NCI-H128 (cell line): ENCODE results near the gene PML.

Experiments used
- DNase-seq: peaks from one replicate; lab custom pipeline; 2025; ENCODE audit not compliant: unreplicated experiment; lab: John Stamatoyannopoulos, UW

Gene PML, protein sequence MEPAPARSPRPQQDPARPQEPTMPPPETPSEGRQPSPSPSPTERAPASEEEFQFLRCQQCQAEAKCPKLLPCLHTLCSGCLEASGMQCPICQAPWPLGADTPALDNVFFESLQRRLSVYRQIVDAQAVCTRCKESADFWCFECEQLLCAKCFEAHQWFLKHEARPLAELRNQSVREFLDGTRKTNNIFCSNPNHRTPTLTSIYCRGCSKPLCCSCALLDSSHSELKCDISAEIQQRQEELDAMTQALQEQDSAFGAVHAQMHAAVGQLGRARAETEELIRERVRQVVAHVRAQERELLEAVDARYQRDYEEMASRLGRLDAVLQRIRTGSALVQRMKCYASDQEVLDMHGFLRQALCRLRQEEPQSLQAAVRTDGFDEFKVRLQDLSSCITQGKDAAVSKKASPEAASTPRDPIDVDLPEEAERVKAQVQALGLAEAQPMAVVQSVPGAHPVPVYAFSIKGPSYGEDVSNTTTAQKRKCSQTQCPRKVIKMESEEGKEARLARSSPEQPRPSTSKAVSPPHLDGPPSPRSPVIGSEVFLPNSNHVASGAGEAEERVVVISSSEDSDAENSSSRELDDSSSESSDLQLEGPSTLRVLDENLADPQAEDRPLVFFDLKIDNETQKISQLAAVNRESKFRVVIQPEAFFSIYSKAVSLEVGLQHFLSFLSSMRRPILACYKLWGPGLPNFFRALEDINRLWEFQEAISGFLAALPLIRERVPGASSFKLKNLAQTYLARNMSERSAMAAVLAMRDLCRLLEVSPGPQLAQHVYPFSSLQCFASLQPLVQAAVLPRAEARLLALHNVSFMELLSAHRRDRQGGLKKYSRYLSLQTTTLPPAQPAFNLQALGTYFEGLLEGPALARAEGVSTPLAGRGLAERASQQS

DNA sequence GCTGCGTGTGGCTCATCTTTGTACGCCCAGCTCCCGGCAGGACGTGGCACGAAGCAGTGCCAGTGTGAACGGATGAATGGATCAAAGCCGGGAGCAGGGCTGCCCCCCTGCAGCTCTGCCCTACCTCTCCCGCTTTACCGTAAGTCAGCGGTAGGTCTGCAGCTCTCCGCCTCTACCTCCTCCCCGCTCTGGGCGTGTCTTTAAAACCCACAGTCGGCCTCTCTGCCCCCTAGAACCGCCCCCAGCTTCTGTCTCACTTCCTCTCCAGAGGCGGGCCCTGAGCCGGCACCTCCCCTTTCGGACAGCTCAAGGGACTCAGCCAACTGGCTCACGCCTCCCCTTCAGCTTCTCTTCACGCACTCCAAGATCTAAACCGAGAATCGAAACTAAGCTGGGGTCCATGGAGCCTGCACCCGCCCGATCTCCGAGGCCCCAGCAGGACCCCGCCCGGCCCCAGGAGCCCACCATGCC is at the start of gene PML:
Gene PML, plus strand, starts transcription at position 304 of the 471 bp plus-strand sequence. Its CDS starts 97 bp downstream, at position 401.
- DNase-seq = peak; percentile 75

DNA sequence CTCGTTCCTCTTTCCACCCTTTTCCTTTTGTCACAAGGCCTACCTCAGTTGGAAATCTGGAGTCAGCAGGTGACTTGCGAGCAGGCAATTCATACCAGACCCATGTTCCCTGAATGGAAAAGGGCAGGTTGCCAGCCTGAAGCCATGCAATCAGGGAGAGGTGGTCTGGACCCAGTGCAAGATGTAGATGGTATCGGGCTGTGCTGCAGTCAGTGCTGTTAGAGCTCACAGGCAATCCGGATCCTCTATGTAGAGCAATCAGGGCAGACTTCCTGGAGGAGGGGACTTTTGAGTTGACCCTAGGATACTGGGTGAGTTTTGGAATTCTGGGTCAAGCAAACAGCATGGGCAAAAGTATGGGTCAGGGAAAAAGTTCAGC is 49.4 kb upstream of the PML start:
- DNase-seq = no peak

DNA sequence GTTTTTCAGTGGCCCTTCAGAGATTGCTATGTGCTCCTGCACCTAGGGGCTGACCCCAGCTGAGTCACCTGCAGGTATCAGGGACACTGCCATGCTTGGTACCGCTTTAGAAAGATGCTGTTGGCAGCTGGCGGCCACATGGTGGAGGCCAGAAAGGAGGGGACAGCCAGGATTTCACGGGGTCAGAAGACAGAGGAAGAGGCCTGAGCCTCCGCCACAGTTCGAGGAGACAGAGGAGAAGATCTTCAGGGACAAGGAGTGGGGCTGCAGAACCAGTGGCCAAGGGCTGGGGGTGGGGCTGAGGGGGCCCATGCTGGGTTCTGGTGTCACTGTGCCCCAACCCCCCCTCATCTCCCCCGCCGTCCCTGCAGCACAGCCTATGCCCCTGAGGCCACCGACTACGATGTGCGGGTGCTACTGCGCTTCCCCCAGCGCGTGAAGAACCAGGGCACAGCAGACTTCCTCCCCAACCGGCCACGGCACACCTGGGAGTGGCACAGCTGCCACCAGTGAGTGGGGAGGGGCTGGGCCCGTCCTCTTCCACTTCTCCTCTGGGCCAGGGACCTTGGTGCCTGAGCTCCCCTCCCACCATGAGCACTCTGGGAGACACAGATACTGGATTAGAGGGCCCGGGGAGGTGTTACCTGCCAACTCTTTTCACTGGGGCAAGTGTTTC is 48.3 kb upstream of the PML start:
- no peak for DNase-seq

DNA sequence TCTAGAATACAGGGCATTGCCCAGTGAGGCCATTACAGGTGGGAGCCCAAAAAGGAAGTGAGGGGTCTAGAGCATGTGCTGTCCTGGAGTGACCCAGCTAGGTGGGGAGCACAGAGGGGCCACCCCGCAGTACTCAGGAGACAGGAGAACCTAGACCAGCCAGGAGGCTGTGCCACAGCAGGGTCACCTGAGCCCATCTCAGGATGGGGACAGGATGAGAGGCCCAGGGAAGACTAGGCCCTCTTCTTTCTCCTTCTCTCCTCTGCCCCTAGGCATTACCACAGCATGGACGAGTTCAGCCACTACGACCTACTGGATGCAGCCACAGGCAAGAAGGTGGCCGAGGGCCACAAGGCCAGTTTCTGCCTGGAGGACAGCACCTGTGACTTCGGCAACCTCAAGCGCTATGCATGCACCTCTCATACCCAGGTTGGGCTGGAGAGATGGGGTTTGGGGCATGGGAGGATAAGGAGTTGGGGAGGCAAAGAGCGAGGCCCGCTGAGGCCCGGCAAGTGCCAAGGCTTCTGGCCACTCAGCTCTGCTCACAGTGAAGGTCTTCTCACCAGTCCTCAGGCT is 47.6 kb upstream of the PML start:
- DNase-seq = no peak

- DNase-seq = no peak
These were observed 46.9 kb upstream of the PML start for GRCh38 chr15:73947651-73948050.

- no peak for DNase-seq
These were observed 46.1 kb upstream of the PML start for GRCh38 chr15:73948396-73948795.

DNA sequence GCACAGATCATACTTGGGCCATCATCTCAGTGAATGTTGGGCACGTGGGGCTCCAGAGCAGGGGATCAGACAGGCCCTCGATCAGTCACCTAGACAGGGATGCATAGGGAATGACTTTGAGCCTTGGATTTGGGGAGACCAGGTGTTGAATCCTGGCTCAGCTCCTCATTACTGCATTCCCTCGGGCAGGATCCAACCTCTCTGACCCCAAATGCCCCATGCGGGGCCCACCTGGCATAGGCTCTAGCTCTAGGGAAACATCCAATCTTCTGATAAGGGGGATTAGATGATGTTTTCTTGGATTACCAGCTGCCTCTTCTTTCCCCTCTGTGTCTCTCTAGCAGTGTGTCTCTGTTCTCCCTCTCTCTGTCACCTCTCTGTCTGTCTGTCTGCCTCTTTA is 45.5 kb upstream of the PML start:
- DNase-seq = no peak

DNA sequence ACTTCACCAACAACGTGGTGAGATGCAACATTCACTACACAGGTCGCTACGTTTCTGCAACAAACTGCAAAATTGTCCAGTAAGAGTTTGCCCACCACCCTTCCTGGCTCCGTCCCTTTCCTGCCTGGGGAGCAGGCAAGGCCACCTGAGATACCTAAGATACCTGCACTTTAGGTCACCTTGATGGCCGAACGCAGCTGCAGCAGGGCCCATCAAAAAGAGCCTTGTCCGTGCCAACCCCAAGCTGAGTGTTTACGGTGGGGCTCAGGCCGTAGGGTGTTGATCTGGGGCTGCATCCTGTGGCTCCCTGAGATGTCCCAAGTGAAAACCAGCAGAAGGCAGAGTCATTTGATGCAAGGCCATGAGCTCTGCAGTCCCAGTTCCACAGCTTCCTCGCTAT is 45.0 kb upstream of the PML start:
- DNase-seq = no peak

GRCh38 chr15:73950479-73950830 is 44.1 kb upstream of the PML start:
- no peak for DNase-seq

- peak; percentile 58 for DNase-seq
These were observed 43.5 kb upstream of the PML start for GRCh38 chr15:73950831-73951561.

DNA sequence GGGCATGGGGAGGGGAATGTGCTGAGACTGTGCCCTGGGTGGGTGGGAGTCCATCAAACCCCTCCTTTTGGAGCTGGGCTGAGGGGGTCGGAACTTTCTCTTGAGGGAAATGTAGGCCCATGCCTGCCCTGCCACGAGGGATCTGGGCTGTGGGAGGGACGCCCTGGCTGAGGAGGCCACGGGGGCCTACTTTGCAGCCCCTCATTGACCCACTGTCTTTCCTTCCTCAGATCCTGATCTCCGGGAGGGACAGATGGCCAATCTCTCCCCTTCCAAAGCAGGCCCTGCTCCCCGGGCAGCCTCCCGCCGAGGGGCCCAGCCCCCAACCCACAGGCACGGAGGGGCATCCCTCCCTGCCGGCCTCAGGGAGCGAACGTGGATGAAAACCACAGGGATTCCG is 42.9 kb upstream of the PML start:
- DNase-seq = no peak

DNA sequence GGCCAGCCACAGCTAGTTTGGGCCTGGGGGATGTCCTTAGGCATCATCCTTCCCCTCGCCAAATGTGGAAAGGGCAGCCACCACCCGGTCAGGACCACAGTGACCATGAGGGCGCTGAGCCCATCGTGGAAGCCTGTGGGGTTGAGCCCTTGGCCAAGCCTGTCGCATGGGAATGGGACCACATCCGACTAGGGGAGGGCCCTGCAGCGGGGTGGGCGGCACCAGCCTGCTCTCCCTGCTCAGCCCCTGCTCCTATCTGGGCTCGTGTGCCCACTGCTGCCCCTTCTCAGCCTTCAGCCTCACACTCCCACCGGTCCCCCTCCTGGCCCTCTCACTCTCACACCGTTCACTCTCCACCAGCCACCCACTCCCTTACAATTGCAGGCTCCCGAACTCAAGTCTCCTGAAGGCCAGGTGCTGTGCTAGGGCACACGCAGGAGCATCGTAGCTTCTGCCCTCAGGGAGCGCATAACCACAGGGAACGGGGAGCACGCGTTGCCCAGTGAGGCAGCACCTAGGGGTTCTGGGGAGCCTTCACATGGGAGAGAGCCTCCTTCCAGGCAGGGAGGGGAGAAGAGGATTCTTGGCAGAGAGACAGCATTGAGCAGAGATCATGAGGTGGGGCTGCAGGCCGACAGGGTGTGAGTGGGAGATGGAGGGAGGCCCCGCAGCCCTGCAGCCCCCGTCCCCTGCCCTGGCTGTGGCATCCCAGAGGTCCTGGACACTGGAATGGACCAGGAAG is 42.2 kb upstream of the PML start:
- no peak for DNase-seq

DNA sequence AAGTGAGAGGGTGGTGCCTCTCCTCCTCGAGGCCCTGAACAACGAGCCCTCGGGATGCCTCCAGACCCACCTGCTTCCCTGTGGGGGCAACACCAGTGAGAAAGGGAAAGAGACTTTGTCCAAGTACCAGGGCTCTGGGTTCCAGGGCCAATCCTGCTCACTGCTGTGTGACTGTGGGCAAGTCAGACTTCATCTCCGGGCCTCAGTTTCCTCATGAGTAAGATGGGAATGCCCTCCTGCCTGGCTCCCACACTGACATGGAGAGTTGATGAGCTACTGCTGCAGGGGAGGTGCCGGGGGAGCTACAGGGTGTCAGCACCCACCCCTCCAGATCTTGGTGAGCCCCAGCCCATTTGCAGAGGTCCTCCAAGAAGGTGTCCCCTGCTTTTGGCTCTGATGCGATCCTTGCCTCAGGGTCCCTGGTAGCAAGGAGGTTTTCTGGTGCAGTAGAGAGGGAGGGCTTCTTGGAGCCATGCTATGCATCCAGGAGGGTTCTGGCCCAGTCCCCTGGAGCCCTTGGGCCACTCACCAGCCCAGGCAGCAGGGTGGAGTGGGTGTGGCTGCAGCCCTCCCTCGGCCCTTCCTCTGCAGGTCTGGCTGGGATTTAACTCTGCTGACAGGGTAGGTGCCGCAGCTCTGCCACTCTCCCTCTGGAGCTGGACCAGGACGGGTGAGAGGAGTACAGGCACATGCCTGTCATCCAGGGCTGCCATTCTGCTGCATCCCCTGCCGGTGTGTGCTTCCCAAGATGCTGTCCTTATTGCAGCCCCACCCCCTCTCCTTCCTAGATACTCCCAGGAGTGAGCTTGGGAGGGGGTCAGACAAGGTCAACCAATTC is 41.4 kb upstream of the PML start:
- no peak for DNase-seq

DNA sequence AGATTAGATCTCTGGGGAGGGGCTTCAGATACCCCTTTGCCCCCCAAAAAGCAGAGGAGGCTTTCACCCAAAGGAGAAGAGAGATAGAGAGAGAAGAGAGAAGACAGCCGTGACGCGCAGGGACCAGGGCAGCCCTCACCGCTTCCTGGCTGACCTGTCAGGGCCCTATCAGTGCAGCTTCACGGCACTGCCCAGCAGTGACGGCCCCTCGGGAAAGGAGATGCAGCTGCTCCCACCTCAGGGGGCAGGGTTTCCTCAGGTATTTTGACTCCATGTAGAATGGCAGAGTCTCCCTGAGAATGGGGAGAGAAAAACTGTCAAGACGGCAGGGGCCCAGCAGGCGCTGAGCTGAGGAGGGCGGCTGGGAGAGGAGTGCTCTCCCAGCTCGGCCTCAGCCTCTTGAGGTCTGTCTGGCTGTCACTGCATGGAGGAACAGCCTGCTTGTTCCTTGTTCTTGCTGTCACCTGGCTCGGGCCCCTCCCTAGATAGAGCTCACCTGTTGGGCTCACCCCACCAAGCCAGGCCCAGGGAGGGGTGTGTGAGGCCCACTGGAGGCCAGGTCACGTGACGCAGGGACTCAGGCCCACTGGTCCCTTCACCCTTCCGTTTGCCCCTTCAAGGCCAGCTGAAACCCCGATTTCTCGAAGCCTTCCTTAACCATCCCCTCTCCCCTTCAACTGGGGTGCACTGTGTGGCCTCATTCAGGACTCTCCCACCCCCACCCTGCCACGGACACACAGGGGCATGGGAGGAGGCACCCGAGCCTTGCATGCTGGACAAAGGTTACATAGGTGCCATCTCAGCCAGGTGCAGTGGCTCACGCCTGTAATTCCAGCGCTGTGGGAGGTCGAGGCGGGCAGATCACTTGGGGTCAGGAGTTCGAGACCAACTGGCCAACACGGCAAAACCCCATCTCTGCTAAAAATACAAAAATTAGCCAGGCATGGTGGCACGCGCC is 40.0 kb upstream of the PML start:
- DNase-seq = no peak

- no peak for DNase-seq
These were observed 39.2 kb upstream of the PML start for GRCh38 chr15:73955326-73955725.

- no peak for DNase-seq
These were observed 38.4 kb upstream of the PML start for GRCh38 chr15:73955861-73956742.

- no peak for DNase-seq
These were observed 37.8 kb upstream of the PML start for GRCh38 chr15:73956743-73957135.
